K562 (cell line): ENCODE measurements around the gene MYOZ3. TPM values are rescaled to one million over a fixed set of nuclear protein-coding genes. Genes with fewer than 3 reads are reported as not detected.

Experiments used
- CBX1 ChIP-seq: sonication (generic); IDR thresholded peaks from 2 replicates; pipeline ENCODE4 v1.6.1; 2016; ENCODE audit warnings: antibody characterized with exemption, low read depth, mild to moderate bottlenecking
- HCFC1 ChIP-seq: IDR thresholded peaks from 2 replicates; pipeline ENCODE4 v1.6.1; 2012; ENCODE audit warnings: low read depth, low read length, improper control_type of control experiment
- HMGN3 ChIP-seq: IDR thresholded peaks from 2 replicates; pipeline ENCODE4 v1.6.1; 2011; ENCODE audit warnings: borderline replicate concordance, low read depth, mild to moderate bottlenecking, mixed read lengths, low read length; ENCODE audit not compliant: insufficient read length; ENCODE audit errors: extremely low read depth
- HOMEZ ChIP-seq: fragments of 250-450 bp; sonication (Bioruptor Pico); IDR thresholded peaks from 2 replicates; pipeline ENCODE4 v1.4.0; 2020; ENCODE audit warnings: mild to moderate bottlenecking, moderate library complexity
- IRF2 ChIP-seq: sonication (generic); formaldehyde crosslinking; IDR thresholded peaks from 2 replicates; pipeline ENCODE4 v1.8.1; 2022; ENCODE audit warnings: mild to moderate bottlenecking, missing genetic modification reagents
- MTF1 ChIP-seq: fragments of 250-450 bp; sonication (Bioruptor Pico); IDR thresholded peaks from 2 replicates; pipeline ENCODE4 v1.9.0; 2021; ENCODE audit warnings: moderate library complexity, mild to moderate bottlenecking, inconsistent platforms, borderline replicate concordance
- PHF8 ChIP-seq: fragments of 200-600 bp; sonication (generic); IDR thresholded peaks from 2 replicates; pipeline ENCODE4 v1.6.1; 2012; ENCODE audit warnings: mixed run types, mild to moderate bottlenecking, inconsistent platforms, low read length, moderate library complexity, borderline replicate concordance
- RB1 ChIP-seq: fragments of 450-650 bp; IDR thresholded peaks from 2 replicates; pipeline ENCODE4 v1.6.1; 2017; ENCODE audit warnings: low read depth, mild to moderate bottlenecking
- RCOR1 ChIP-seq, 2 experiments: IDR thresholded peaks; 2 replicates each; pipeline ENCODE4 v1.6.1; 2012; ENCODE audit warnings: low read depth in 2 of 2, low read length in 2 of 2, borderline replicate concordance in 1 of 2, improper control_type of control experiment in 1 of 2
- TAF1 ChIP-seq: IDR thresholded peaks from 2 replicates; pipeline ENCODE4 v1.6.1; 2011; ENCODE audit warnings: mild to moderate bottlenecking, low read length, moderate library complexity; ENCODE audit not compliant: insufficient read depth, control insufficient read depth, severe bottlenecking; ENCODE audit errors: extremely low read depth
- USF1 ChIP-seq: sonication (generic); formaldehyde crosslinking; IDR thresholded peaks from 2 replicates; pipeline ENCODE4 v1.9.0; 2022; ENCODE audit warnings: mild to moderate bottlenecking, missing genetic modification reagents
- VEZF1 ChIP-seq: fragments of 200-800 bp; sonication (Bioruptor generic); IDR thresholded peaks from 2 replicates; pipeline ENCODE4 v1.6.1; 2017; ENCODE audit warnings: missing genetic modification characterization, missing compliant biosample characterization
- ZBTB11 ChIP-seq, 3 experiments: fragments of 200-800 bp in 1 of 3; fragments of 250-450 bp in 1 of 3; fragments of 450-650 bp in 1 of 3; sonication (Bioruptor Pico) in 1 of 3; sonication (Bioruptor generic) in 1 of 3; formaldehyde crosslinking in 1 of 3; IDR thresholded peaks; 2 replicates each; pipeline versions ENCODE4 v1.6.1 to v1.8.0; 2016 to 2022; ENCODE audit warnings: mild to moderate bottlenecking in 2 of 3, missing genetic modification characterization in 2 of 3, missing compliant biosample characterization in 1 of 3, moderate library complexity in 1 of 3
- ZNF507 ChIP-seq: conservative IDR thresholded peaks from 2 replicates; pipeline ENCODE4 v1.6.1; 2017; ENCODE audit warnings: missing genetic modification characterization, missing compliant biosample characterization
- ZNF639 ChIP-seq, 2 experiments: fragments of 200-800 bp in 1 of 2; sonication (Bioruptor generic) in 1 of 2; sonication (generic) in 1 of 2; formaldehyde crosslinking in 1 of 2; IDR thresholded peaks in 1 of 2; conservative IDR thresholded peaks in 1 of 2; 2 replicates each; pipeline versions ENCODE4 v1.5.0 to v1.6.1; 2016 to 2020; ENCODE audit warnings: missing compliant biosample characterization in 1 of 2, missing genetic modification characterization in 1 of 2, missing genetic modification reagents in 1 of 2
- polyA plus RNA-seq, 8 experiments: library from polyadenylated mRNA; depleted of rRNA in 4 of 8; stranded (reverse) in 5 of 8; unstranded in 3 of 8; fragments of >200 nt; fragmentation: Nextera tagmentation in 2 of 8; fragmentation: Illumina TruSeq in 1 of 8; extraction: Ambion mirVana in 2 of 8; extraction: Trizol in 1 of 8; gene quantifications; 2 replicates each; pipeline versions ENCODE4 v1.2.1 to v1.2.3, GENCODE V29; 2011 to 2014; ENCODE audit warnings: inconsistent platforms in 1 of 8, missing spikeins in 1 of 8
- total RNA-seq, 7 experiments: library from RNA; depleted of rRNA in 6 of 7; stranded (reverse); fragments of >200 nt in 6 of 7; fragmentation: Illumina TruSeq in 2 of 7; extraction: Trizol in 2 of 7; gene quantifications; 2 replicates each; pipeline versions ENCODE4 v1.2.1 to v1.2.3, GENCODE V29; 2011 to 2021; ENCODE audit warnings: low replicate concordance in 1 of 7

The MYOZ3 gene
- total and polyA plus RNA-seq, 9 of the 15 experiments (the other 6 are each of a cell fraction or from before 2014, with no cell fraction given): not detected

- TF ChIP-seq VEZF1: peak; percentile 99
- peak; percentile 37 for TF ChIP-seq TAF1
- TF ChIP-seq USF1 (CRISPR knock-in tag): no peak
- TF ChIP-seq MTF1: no peak
- no peak for TF ChIP-seq HOMEZ (CRISPR knock-in tag)
- TF ChIP-seq CBX1: 0 out of 2 replicates have a peak, but pooled peaks have one; percentile 41
- TF ChIP-seq ZNF507: no peak
- TF ChIP-seq PHF8: peak; percentile 46; the same call in 1 of the 2 replicates
- TF ChIP-seq ZBTB11 (CRISPR knock-in tag; IDR thresholded peaks at IDR 0.05): no peak
- 0 out of 4 replicates have a peak, but pooled peaks of 1 of the 2 experiments have one; percentile 33 for TF ChIP-seq ZNF639 (CRISPR knock-in tag; conservative IDR thresholded peaks at IDR 0.05 in 1 of 2, IDR thresholded peaks at IDR 0.05 in 1 of 2)
- peak; percentile 83 for TF ChIP-seq HMGN3
- 0 out of 4 replicates have a peak, but pooled peaks of 1 of the 2 experiments have one; percentile 20 for TF ChIP-seq RCOR1 (IDR thresholded peaks at IDR 0.05; ENCODE audit: borderline replicate concordance in 1 of 2, low read depth in 2 of 2, low read length in 2 of 2)
- TF ChIP-seq HCFC1: no peak
- TF ChIP-seq IRF2: no peak
- TF ChIP-seq RB1: peak; percentile 100
These were observed 4.6 kb upstream of the MYOZ3 start (continued) for GRCh38 chr5:150656191-150657132.
